NCI-H345 (cell line): Measurements from ENCODE around the gene RNF123.

Experiments used
- DNase-seq: peaks from one replicate; lab custom pipeline; 2025; lab: John Stamatoyannopoulos, UW

RNF123 gene

GRCh38 chr3:49750056-49750455, 60.7 kb downstream of the RNF123 start:
- no peak for DNase-seq

GRCh38 chr3:49751501-49751900, 62.1 kb downstream of the RNF123 start:
- DNase-seq: no peak

GRCh38 chr3:49754536-49754935, 65.2 kb downstream of the RNF123 start:
- DNase-seq: no peak

GRCh38 chr3:49756036-49756435, 66.7 kb downstream of the RNF123 start:
- DNase-seq: no peak

DNA sequence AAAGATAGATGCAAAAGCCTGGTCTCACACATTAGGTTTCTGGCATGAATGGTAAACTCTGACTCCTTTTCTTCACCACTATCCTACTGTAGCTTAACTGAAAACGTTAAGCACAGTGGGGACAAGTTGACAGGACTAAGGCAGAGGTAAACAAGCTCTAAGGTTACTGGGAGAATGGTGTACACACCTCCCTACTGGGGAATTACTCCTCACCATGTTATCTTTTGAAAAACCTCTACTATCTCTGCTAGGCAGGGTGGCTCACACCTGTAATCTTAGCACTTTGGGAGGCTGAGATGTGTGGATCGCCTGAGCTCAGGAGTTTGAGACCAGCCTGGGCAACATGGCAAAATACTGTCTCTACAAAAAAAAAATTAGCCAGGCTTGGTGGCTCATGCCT, 67.8 kb downstream of the RNF123 start:
- DNase-seq: no peak

GRCh38 chr3:49759226-49759625, 69.9 kb downstream of the RNF123 start:
- DNase-seq: no peak

DNA sequence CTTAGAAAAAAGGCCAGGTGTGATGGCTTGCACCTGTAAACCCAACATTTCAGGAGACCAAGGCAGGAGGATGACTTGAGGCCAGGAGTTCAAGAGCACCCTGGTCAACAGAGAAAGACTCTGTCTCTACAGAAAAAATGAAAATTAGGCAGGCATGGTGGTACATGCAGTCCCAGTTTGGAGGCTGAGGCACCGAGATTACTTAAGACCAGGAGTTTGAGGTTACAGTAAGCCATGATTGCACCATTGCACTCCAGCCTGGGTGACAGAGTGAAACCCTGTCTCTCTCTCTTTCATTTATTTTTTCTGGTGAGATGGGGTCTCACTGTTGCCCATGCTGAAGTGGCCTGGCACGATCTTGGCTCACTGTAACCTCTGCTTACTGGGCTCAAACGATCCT, 72.3 kb downstream of the RNF123 start:
- no peak for DNase-seq

DNA sequence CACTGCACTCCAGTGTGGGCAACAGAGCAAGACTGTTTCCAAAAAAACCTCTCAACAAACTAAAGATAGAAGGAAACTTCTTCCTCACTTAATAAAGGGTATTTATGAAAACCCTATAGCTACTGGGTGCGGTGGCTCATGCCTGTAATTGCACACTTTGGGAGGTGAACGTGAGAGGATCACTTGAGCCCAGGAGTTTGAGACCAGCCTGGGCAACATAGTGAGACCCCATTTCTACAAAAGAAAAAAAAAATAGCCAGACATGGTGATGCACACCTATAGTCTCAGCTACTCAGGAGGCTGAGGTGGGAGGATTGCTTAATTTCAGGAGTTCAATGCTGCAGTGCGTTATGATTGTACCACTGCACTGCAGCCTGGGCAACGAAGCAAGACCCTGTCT, 74.6 kb downstream of the RNF123 start:
- no peak for DNase-seq

DNA sequence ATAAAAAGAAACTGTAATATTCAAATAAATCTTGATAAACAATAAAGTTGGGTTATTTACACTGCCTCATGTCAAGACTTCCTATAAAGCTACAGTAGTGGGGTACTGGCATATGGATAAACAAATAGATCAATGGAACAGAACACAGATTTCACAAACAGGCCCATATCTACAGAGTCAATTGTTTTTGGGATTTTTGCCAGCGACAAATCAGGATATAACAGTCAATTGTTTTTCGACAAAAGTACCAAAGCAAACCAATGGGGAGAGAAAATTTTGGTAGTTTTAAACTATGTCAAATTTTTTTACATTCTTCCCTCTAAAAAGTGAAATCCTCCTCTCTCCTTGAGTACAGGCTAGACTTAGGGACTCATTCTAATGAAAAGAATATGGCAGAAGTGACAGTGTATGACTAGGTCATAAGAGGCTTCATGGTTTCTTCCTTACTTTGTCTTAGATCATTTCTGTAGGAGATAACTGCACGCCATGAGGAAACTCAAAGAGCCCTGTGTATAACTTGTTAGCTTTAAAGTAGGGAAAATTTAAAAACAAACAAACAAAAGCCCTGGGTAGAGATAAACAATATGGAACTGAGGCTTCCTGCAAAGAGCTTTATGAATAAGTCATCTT, 80.0 kb downstream of the RNF123 start:
- DNase-seq: no peak

GRCh38 chr3:49769926-49770325, 80.6 kb downstream of the RNF123 start:
- no peak for DNase-seq
